GM12892 (cell line): Measurements from ENCODE around the gene PDE3B.
"Not testable (repeated sequence)": the region's sequence is repeated elsewhere in the genome, so short reads cannot be mapped to it uniquely, and the experiment has no call there.

Experiments used
- DNase-seq: peaks from one replicate; pipeline ENCODE4 v3.0.0; 2011; ENCODE audit not compliant: insufficient read length
- FAIRE-seq: peaks from 2 replicates; lab custom pipeline; 2011; peaks lifted over from hg19 to GRCh38; lab: Jason Lieb, UNC
- POLR2A ChIP-seq: IDR thresholded peaks from 2 replicates; pipeline ENCODE4 v1.6.1; 2011; ENCODE audit warnings: low read depth, low read length, control low read depth
- POLR2AphosphoS5 ChIP-seq: IDR thresholded peaks from 2 replicates; pipeline ENCODE4 v1.6.1; 2011; ENCODE audit warnings: low read depth, low read length, control low read depth
- TAF1 ChIP-seq: IDR thresholded peaks from 2 replicates; pipeline ENCODE4 v1.6.1; 2011; ENCODE audit warnings: low read depth, mild to moderate bottlenecking, control low read depth, low read length, borderline replicate concordance

The PDE3B gene

GRCh38 chr11:14793546-14793945, 149.9 kb downstream of the PDE3B start:
- no peak for TF ChIP-seq POLR2A
- TF ChIP-seq POLR2AphosphoS5, result no peak
- no peak for TF ChIP-seq TAF1
- FAIRE-seq, result no peak
- no peak for DNase-seq

- not testable (repeated sequence) for FAIRE-seq, DNase-seq
Observed at GRCh38 chr11:14796028-14796427, 152.4 kb downstream of the PDE3B start.

GRCh38 chr11:14803846-14804245, 160.2 kb downstream of the PDE3B start:
- no peak for TF ChIP-seq TAF1
- FAIRE-seq (no peak), DNase-seq (no peak)

GRCh38 chr11:14809466-14809865, 165.9 kb downstream of the PDE3B start:
- no peak for DNase-seq
- no peak for FAIRE-seq
- no peak for TF ChIP-seq POLR2A
- no peak for TF ChIP-seq POLR2AphosphoS5
- no peak for TF ChIP-seq TAF1

GRCh38 chr11:14812757-14813156, 169.2 kb downstream of the PDE3B start:
- FAIRE-seq, result no peak
- TF ChIP-seq POLR2A (no peak), POLR2AphosphoS5 (no peak), TAF1 (no peak)

GRCh38 chr11:14813516-14813915, 169.9 kb downstream of the PDE3B start:
- DNase-seq (no peak), FAIRE-seq (no peak)
- TF ChIP-seq TAF1, result no peak
- no peak for TF ChIP-seq POLR2AphosphoS5
- TF ChIP-seq POLR2A, result no peak

More at GRCh38 chr11:14812757-14813156, 169.2 kb downstream of the PDE3B start:
- DNase-seq, result no peak

- no peak for TF ChIP-seq TAF1
- no peak for TF ChIP-seq POLR2A
- TF ChIP-seq POLR2AphosphoS5, result no peak
- no peak for DNase-seq
- FAIRE-seq, result no peak
Observed at GRCh38 chr11:14818779-14819178, 175.2 kb downstream of the PDE3B start.

- no peak for TF ChIP-seq TAF1
- TF ChIP-seq POLR2A, result no peak
- no peak for TF ChIP-seq POLR2AphosphoS5
- DNase-seq (no peak), FAIRE-seq (no peak)
Observed at GRCh38 chr11:14819596-14819995, 176.0 kb downstream of the PDE3B start.

- FAIRE-seq, result no peak
- no peak for DNase-seq
- no peak for TF ChIP-seq POLR2A
- no peak for TF ChIP-seq TAF1
- TF ChIP-seq POLR2AphosphoS5, result no peak
Observed at GRCh38 chr11:14821031-14821430, 177.4 kb downstream of the PDE3B start.

GRCh38 chr11:14826600-14826999, 183.0 kb downstream of the PDE3B start:
- DNase-seq (no peak), FAIRE-seq (no peak)
- TF ChIP-seq POLR2A (no peak), POLR2AphosphoS5 (no peak), TAF1 (no peak)

- no peak for DNase-seq
- FAIRE-seq, result no peak
- TF ChIP-seq POLR2AphosphoS5 (no peak), TAF1 (no peak), POLR2A (no peak)
Observed at GRCh38 chr11:14835496-14836492, 192.2 kb downstream of the PDE3B start.

- FAIRE-seq (no peak), DNase-seq (no peak)
- no peak for TF ChIP-seq POLR2A
- no peak for TF ChIP-seq TAF1
- TF ChIP-seq POLR2AphosphoS5, result no peak
Observed at GRCh38 chr11:14842002-14842401, 198.4 kb downstream of the PDE3B start.
